Fibroblast of the aortic adventitia (primary cell): Measurements from ENCODE around the gene LCP2. TPM values are rescaled to one million over a fixed set of nuclear protein-coding genes. Genes with fewer than 3 reads are reported as not detected.

Experiments used
- DNase-seq: peaks from one replicate; pipeline ENCODE4 v3.0.0-alpha.2; 2010; ENCODE audit warnings: low read depth
- H3K4me3 ChIP-seq: 2 replicates; pipeline ENCODE4 v1.5.1; 2011; ENCODE audit warnings: low read depth, mild to moderate bottlenecking, control low read depth, low read length, moderate library complexity
- CTCF ChIP-seq: IDR thresholded peaks from 2 replicates; pipeline ENCODE4 v1.5.1; 2011; ENCODE audit warnings: mild to moderate bottlenecking, low read length, control low read depth, inconsistent platforms; ENCODE audit not compliant: insufficient read depth
- total RNA-seq: library from RNA; depleted of rRNA; stranded (reverse); fragments of >200 nt; gene quantifications from 2 replicates; pipeline ENCODE4 v1.2.3, GENCODE V29; 2012; ENCODE audit warnings: low replicate concordance

The LCP2 gene
- total RNA-seq, 1 donor: not detected

- DNase-seq: no peak
- no peak overlapping the region for H3K4me3 ChIP-seq
- no peak for TF ChIP-seq CTCF
Observed at GRCh38 chr5:170279459-170279817, 18.1 kb downstream of the LCP2 start.

- H3K4me3 ChIP-seq: no peak overlapping the region
- no peak for DNase-seq
- TF ChIP-seq CTCF: no peak
Observed at GRCh38 chr5:170278611-170279458, 18.7 kb downstream of the LCP2 start.

- no peak for TF ChIP-seq CTCF
- H3K4me3 ChIP-seq: no peak overlapping the region
- DNase-seq: no peak
Observed at GRCh38 chr5:170277867-170278281, 19.7 kb downstream of the LCP2 start.

- TF ChIP-seq CTCF: no peak
- no peak for DNase-seq
- H3K4me3 ChIP-seq: no peak overlapping the region
Observed at GRCh38 chr5:170276140-170276539, 21.4 kb downstream of the LCP2 start.

- no peak for DNase-seq
- H3K4me3 ChIP-seq: no peak overlapping the region
- TF ChIP-seq CTCF: no peak
Observed at GRCh38 chr5:170275376-170275994, 22.1 kb downstream of the LCP2 start.

- H3K4me3 ChIP-seq: no peak overlapping the region
- DNase-seq: no peak
- TF ChIP-seq CTCF: no peak
Observed at GRCh38 chr5:170273968-170274710, 23.4 kb downstream of the LCP2 start.
